OCI-LY7 (cell line): Measurements from ENCODE around the gene ENO1. TPM values are rescaled to one million over a fixed set of nuclear protein-coding genes. Genes with fewer than 3 reads are reported as not detected.

Experiments
- BruUV-seq: library from RNA; stranded (reverse); fragments of 400-500 nt; replicated peaks from 2 replicates; lab custom pipeline; 2021; lab: Mats Ljungman, UMichigan
- CTCF ChIA-PET: fragments of 300-600 bp; sonication (Branson Sonifier 250); formaldehyde crosslinking; loops from one replicate; lab custom pipeline; 2022; ENCODE audit warnings: antibody characterized with exemption; ENCODE audit not compliant: unreplicated experiment; lab: Charles Lee
- POLR2A ChIA-PET: fragments of 300-600 bp; sonication (Branson Sonifier 250); formaldehyde crosslinking; loops from one replicate; lab custom pipeline; 2022; ENCODE audit warnings: antibody characterized with exemption; lab: Charles Lee
- DNase-seq: peaks from one replicate; pipeline ENCODE4 v3.0.0-alpha.2; 2015; ENCODE audit warnings: low spot score
- H2AFZ ChIP-seq: fragments of 200-600 bp; sonication (generic), shearing (Covaris generic); 2 replicates; pipeline ENCODE4 v1.6.1; 2014; ENCODE audit warnings: mild to moderate bottlenecking, antibody characterized with exemption, low read length, moderate library complexity
- H3K27ac ChIP-seq: fragments of 200-600 bp; sonication (generic); 2 replicates; pipeline ENCODE4 v1.5.1; 2014; ENCODE audit warnings: mixed run types, low read depth, mild to moderate bottlenecking, moderate library complexity, low read length, inconsistent platforms; ENCODE audit not compliant: poor library complexity, severe bottlenecking
- H3K36me3 ChIP-seq: fragments of 200-600 bp; sonication (generic); 2 replicates; pipeline ENCODE4 v1.6.1; 2014; ENCODE audit warnings: mild to moderate bottlenecking, antibody characterized with exemption, low read length, moderate library complexity, mixed read lengths; ENCODE audit not compliant: insufficient read depth
- H3K4me1 ChIP-seq: fragments of 200-600 bp; sonication (generic); 2 replicates; pipeline ENCODE4 v1.5.1; 2014; ENCODE audit warnings: mild to moderate bottlenecking, low read length; ENCODE audit not compliant: insufficient read depth, poor library complexity, severe bottlenecking
- H3K4me2 ChIP-seq: fragments of 200-600 bp; sonication (generic); 2 replicates; pipeline ENCODE4 v1.6.1; 2014; ENCODE audit warnings: mild to moderate bottlenecking, low read length
- H3K4me3 ChIP-seq: fragments of 200-600 bp; sonication (generic); 2 replicates; pipeline ENCODE4 v1.5.1; 2014; ENCODE audit warnings: mild to moderate bottlenecking, low read depth, low read length; ENCODE audit not compliant: poor library complexity, severe bottlenecking
- H3K79me2 ChIP-seq: fragments of 200-600 bp; sonication (generic); 2 replicates; pipeline ENCODE4 v1.6.1; 2016; ENCODE audit warnings: low read depth, mild to moderate bottlenecking, low read length, moderate library complexity, mixed read lengths; ENCODE audit not compliant: insufficient read depth
- H3K9me2 ChIP-seq: fragments of 200-600 bp; sonication (generic); 2 replicates; pipeline ENCODE4 v1.6.1; 2016; ENCODE audit warnings: mild to moderate bottlenecking, low read length, mixed read lengths; ENCODE audit not compliant: insufficient read depth
- H3K9me3 ChIP-seq: fragments of 200-600 bp; sonication (generic); 2 replicates; pipeline ENCODE4 v1.6.1; 2014; ENCODE audit warnings: mild to moderate bottlenecking, mixed run types, low read length, mixed read lengths
- H4K20me1 ChIP-seq: fragments of 200-600 bp; sonication (generic); 2 replicates; pipeline ENCODE4 v1.6.1; 2014; ENCODE audit warnings: mild to moderate bottlenecking, antibody characterized with exemption, low read length, moderate library complexity, mixed read lengths; ENCODE audit not compliant: insufficient read depth
- CTCF ChIP-seq: fragments of 200-600 bp; sonication (generic); conservative IDR thresholded peaks from 2 replicates; pipeline ENCODE4 v1.5.1; 2014; ENCODE audit warnings: mild to moderate bottlenecking, antibody characterized with exemption, low read length, moderate library complexity, mixed read lengths
- EZH2phosphoT487 ChIP-seq: fragments of 200-600 bp; sonication (generic); IDR thresholded peaks from 2 replicates; pipeline ENCODE4 v1.6.1; 2018; ENCODE audit warnings: low read depth, borderline replicate concordance, mild to moderate bottlenecking, mixed run types, antibody characterized with exemption, low read length, moderate library complexity, mixed read lengths
- intact Hi-C: fragments of 100-400 bp; cut with micrococcal nuclease; formaldehyde crosslinking; loops from one replicate; pipeline ENCODE4 v1.10.0; 2022; ENCODE audit not compliant: unreplicated experiment
- microRNA-seq: library from miRNA; unstranded; fragments of <30 nt; microRNA quantifications from one replicate; pipeline ENCODE4 v1.2.0, GENCODE V29; 2022; ENCODE audit warnings: borderline replicate concordance
- small RNA-seq: library from RNA; depleted of rRNA; stranded (forward); fragments of <200 nt; gene quantifications from one replicate; pipeline ENCODE3, GENCODE V24; 2014
- total RNA-seq, 2 experiments: library from RNA; depleted of rRNA in 1 of 2; stranded (reverse); fragments of >200 nt in 1 of 2; shearing (Covaris generic) in 1 of 2; gene quantifications; 2 replicates each; pipeline ENCODE4 v1.2.3, GENCODE V29; 2014 to 2022

Gene ENO1
- total RNA-seq, 2 experiments from 2014 or later, result 1,017 to 1,337 TPM

GRCh38 chr1:8813016-8813763 lies 65.3 kb downstream of the ENO1 start:
- H3K27ac ChIP-seq, result no peak overlapping the region
- DNase-seq, result no peak
- no peak overlapping the region for H3K4me3 ChIP-seq
- ChIA-PET POLR2A (interaction anchor here (0.6 to 1.1 kb wide), 5 partner anchors 8 to 231 kb away, joined by 3 to 7 read pairs (median 4); no protein-coding TSS in a partner anchor), CTCF (no interaction called here)
- peaks cover 29% of the 10 kb centered on the region for H3K4me1 ChIP-seq
- BruUV-seq, result no TSS peak
- H3K79me2 ChIP-seq, result peaks cover 89% of the 10 kb centered on the region
- H3K9me2 ChIP-seq, result no peaks in the 10 kb centered on the region
- peaks cover 24% of the 10 kb centered on the region for H4K20me1 ChIP-seq
- TF ChIP-seq CTCF, result no peak
- no peak for TF ChIP-seq EZH2phosphoT487
- 0 out of 2 replicates have a peak, but pooled peaks cover 3% of the 10 kb centered on the region for H3K36me3 ChIP-seq
- H3K4me2 ChIP-seq, result no peak overlapping the region
- intact Hi-C loops, result no loop called here
- no peaks in the 10 kb centered on the region for H3K9me3 ChIP-seq
- H2AFZ ChIP-seq, result no peak overlapping the region

- peaks cover 98% of the 10 kb centered on the region for H3K79me2 ChIP-seq
Measured at GRCh38 chr1:8812081-8812480, 66.4 kb downstream of the ENO1 start.

More at GRCh38 chr1:8812081-8812480, 66.4 kb downstream of the ENO1 start:
- Histone ChIP-seq H3K4me3 (no peak overlapping the region), H2AFZ (no peak overlapping the region), H3K4me1 (peaks cover 28% of the 10 kb centered on the region), H3K9me3 (no peaks in the 10 kb centered on the region), H3K9me2 (no peaks in the 10 kb centered on the region), H4K20me1 (peaks cover 29% of the 10 kb centered on the region), H3K36me3 (0 out of 2 replicates have a peak, but pooled peaks cover 3% of the 10 kb centered on the region), H3K27ac (no peak overlapping the region), H3K4me2 (no peak overlapping the region)
- intact Hi-C loops, result no loop called here
- no peak for DNase-seq
- TF ChIP-seq EZH2phosphoT487, result no peak
- TF ChIP-seq CTCF, result no peak
- POLR2A ChIA-PET, result interaction anchor here (0.9 to 1.0 kb wide), 2 partner anchors 9 kb away, joined by 3 to 4 read pairs; no protein-coding TSS in a partner anchor
- no TSS peak for BruUV-seq
- CTCF ChIA-PET, result no interaction called here

Small RNA genes within 50 kb of the gene (microRNA-seq; reads per million reads assigned to microRNA genes)
- gene MIR6728, result 5.3 reads per million

Small RNA genes within 50 kb of the gene (small RNA-seq; reads per million reads assigned to genes)
- gene AL139415.2 (not detected), gene MIR6728 (not detected), gene RNU6-304P (not detected)

Other genes with a start within 250 kb of the ENO1 start
- gene RERE, start 61.0 kb downstream of the ENO1 start, total RNA-seq (2014; rRNA removed; shearing (Covaris generic)), result 73.1 and 81.5 TPM in 2 replicates
- gene RERE, start 61.0 kb downstream of the ENO1 start, total RNA-seq (2022), result 183 and 211 TPM in 2 replicates
- not detected in 2 replicates for gene CA6, start 67.2 kb upstream of the ENO1 start, total RNA-seq (2014; rRNA removed; shearing (Covaris generic))
- not detected in 2 replicates for gene CA6, start 67.2 kb upstream of the ENO1 start, total RNA-seq (2022)
- gene SLC2A7, start 147.7 kb upstream of the ENO1 start, total RNA-seq (2014; rRNA removed; shearing (Covaris generic)), result 0.15 TPM in 1 of 2 replicates, not detected in the other
- not detected in 2 replicates for gene SLC2A7, start 147.7 kb upstream of the ENO1 start, total RNA-seq (2022)
- 109 and 112 TPM in 2 replicates for gene SLC2A5, start 190.9 kb upstream of the ENO1 start, total RNA-seq (2014; rRNA removed; shearing (Covaris generic))
- gene SLC2A5, start 190.9 kb upstream of the ENO1 start, total RNA-seq (2022), result 123 and 183 TPM in 2 replicates